ENCODE data around the gene LRRC32.
"Not testable (repeated sequence)": the region's sequence is repeated elsewhere in the genome, so short reads cannot be mapped to it uniquely, and the experiment has no call there.

The LRRC32 gene

GRCh38 chr11:76643711-76644110, 26.8 kb downstream of the LRRC32 start:
- H2AK5ac ChIP-seq (ENCODE audit: low read length, severe bottlenecking); H3K4me3 ChIP-seq (ENCODE audit: insufficient read depth in 1 of 2, low read depth in 1 of 2, low read length in 2 of 2); H3K4me1 ChIP-seq (ENCODE audit: control insufficient read depth, insufficient read depth, low read depth, low read length); H2BK120ac ChIP-seq (ENCODE audit: low read depth, low read length); H3K23ac ChIP-seq (ENCODE audit: low read length in 2 of 2); H2BK5ac ChIP-seq (ENCODE audit: low read depth, low read length, poor library complexity, severe bottlenecking); H3K4me2 ChIP-seq (ENCODE audit: low read length, poor library complexity, severe bottlenecking); H3K9me3 ChIP-seq (ENCODE audit: control insufficient read depth, low read length); H3K36me3 ChIP-seq (ENCODE audit: control insufficient read depth in 1 of 2, insufficient read depth in 2 of 2, low read depth in 1 of 2, low read length in 2 of 2); H2BK12ac ChIP-seq (ENCODE audit: low read length in 2 of 2); H3K14ac ChIP-seq (ENCODE audit: low read length in 2 of 2); H3K18ac ChIP-seq (ENCODE audit: low read depth in 1 of 2, low read length in 2 of 2); H3K4ac ChIP-seq (ENCODE audit: low read depth in 1 of 2, low read length in 2 of 2); H2BK15ac ChIP-seq (ENCODE audit: low read depth, poor library complexity, severe bottlenecking); H3K27ac ChIP-seq (ENCODE audit: low read length, poor library complexity, severe bottlenecking); H4K91ac ChIP-seq (ENCODE audit: low read length); DNase-seq; H3K79me1 ChIP-seq (replicated peaks; ENCODE audit: low read length, poor library complexity, severe bottlenecking); H3K9ac ChIP-seq (ENCODE audit: low read length); H4K8ac ChIP-seq (ENCODE audit: low read length); H2AFZ ChIP-seq (ENCODE audit: low read depth, low read length): not testable (repeated sequence)
- H3K27me3 ChIP-seq (ENCODE audit: control insufficient read depth in 1 of 2, insufficient read depth in 1 of 2, low read length in 2 of 2) = peaks cover 0 to 27% of the 10 kb centered on the region in 2 experiments
- 100% methylated on average over 2 of the region's 3 CpGs for WGBS

- Histone ChIP-seq H3K4me1 (ENCODE audit: control insufficient read depth, insufficient read depth, low read depth, low read length) (no peaks in the 10 kb centered on the region), H3K9ac (ENCODE audit: low read length) (no peak overlapping the region), H3K18ac (ENCODE audit: low read depth in 1 of 2, low read length in 2 of 2) (no peak overlapping the region), H4K91ac (ENCODE audit: low read length) (no peak overlapping the region), H2AFZ (ENCODE audit: low read depth, low read length) (no peak overlapping the region), H3K23ac (ENCODE audit: low read length in 2 of 2) (no peak overlapping the region), H3K14ac (ENCODE audit: low read length in 2 of 2) (no peak overlapping the region), H4K8ac (ENCODE audit: low read length) (no peak overlapping the region), H3K4ac (ENCODE audit: low read depth in 1 of 2, low read length in 2 of 2) (no peak overlapping the region), H2BK15ac (ENCODE audit: low read depth, poor library complexity, severe bottlenecking) (no peak overlapping the region), H3K27ac (ENCODE audit: low read length, poor library complexity, severe bottlenecking) (no peak overlapping the region), H2BK120ac (ENCODE audit: low read depth, low read length) (no peak overlapping the region), H3K9me3 (ENCODE audit: control insufficient read depth, low read length) (peaks cover 4% of the 10 kb centered on the region), H2AK5ac (ENCODE audit: low read length, severe bottlenecking) (no peak overlapping the region), H2BK12ac (ENCODE audit: low read length in 2 of 2) (no peak overlapping the region), H3K4me2 (ENCODE audit: low read length, poor library complexity, severe bottlenecking) (no peak overlapping the region), H2BK5ac (ENCODE audit: low read depth, low read length, poor library complexity, severe bottlenecking) (no peak overlapping the region), H3K79me1 (replicated peaks; ENCODE audit: low read length, poor library complexity, severe bottlenecking) (no peaks in the 10 kb centered on the region), H3K36me3 (ENCODE audit: control insufficient read depth in 1 of 2, insufficient read depth in 2 of 2, low read depth in 1 of 2, low read length in 2 of 2) (no peaks in the 10 kb centered on the region), H3K4me3 (ENCODE audit: insufficient read depth in 1 of 2, low read depth in 1 of 2, low read length in 2 of 2) (no peak overlapping the region), H3K27me3 (ENCODE audit: control insufficient read depth in 1 of 2, insufficient read depth in 1 of 2, low read length in 2 of 2) (peaks cover 0 to 25% of the 10 kb centered on the region in 2 experiments)
- no peak for DNase-seq
- 72% methylated on average over 4 of the region's 8 CpGs for WGBS
Observed at GRCh38 chr11:76642341-76642740, 28.2 kb downstream of the LRRC32 start.

- no peak overlapping the region for H3K4me2 ChIP-seq (ENCODE audit: low read length, poor library complexity, severe bottlenecking)
- H3K27me3 ChIP-seq (ENCODE audit: control insufficient read depth in 1 of 2, insufficient read depth in 1 of 2, low read length in 2 of 2) = peaks cover 0 to 25% of the 10 kb centered on the region in 2 experiments
- no peak for DNase-seq
- no peaks in the 10 kb centered on the region for H3K36me3 ChIP-seq (ENCODE audit: control insufficient read depth in 1 of 2, insufficient read depth in 2 of 2, low read depth in 1 of 2, low read length in 2 of 2)
- H2AK5ac ChIP-seq (ENCODE audit: low read length, severe bottlenecking) = no peak overlapping the region
- H2BK12ac ChIP-seq (ENCODE audit: low read length in 2 of 2) = no peak overlapping the region
- no peak overlapping the region for H2BK5ac ChIP-seq (ENCODE audit: low read depth, low read length, poor library complexity, severe bottlenecking)
- WGBS = 94% methylated on average over 4 of the region's 4 CpGs
- no peak overlapping the region for H3K4ac ChIP-seq (ENCODE audit: low read depth in 1 of 2, low read length in 2 of 2)
- H3K4me1 ChIP-seq (ENCODE audit: control insufficient read depth, insufficient read depth, low read depth, low read length) = no peaks in the 10 kb centered on the region
- H2AFZ ChIP-seq (ENCODE audit: low read depth, low read length) = no peak overlapping the region
- H3K9me3 ChIP-seq (ENCODE audit: control insufficient read depth, low read length) = no peaks in the 10 kb centered on the region
- no peak overlapping the region for H4K91ac ChIP-seq (ENCODE audit: low read length)
- H3K27ac ChIP-seq (ENCODE audit: low read length, poor library complexity, severe bottlenecking) = no peak overlapping the region
- H2BK120ac ChIP-seq (ENCODE audit: low read depth, low read length) = no peak overlapping the region
- no peaks in the 10 kb centered on the region for H3K79me1 ChIP-seq (replicated peaks; ENCODE audit: low read length, poor library complexity, severe bottlenecking)
- no peak overlapping the region for H3K14ac ChIP-seq (ENCODE audit: low read length in 2 of 2)
- H3K23ac ChIP-seq (ENCODE audit: low read length in 2 of 2) = no peak overlapping the region
- H4K8ac ChIP-seq (ENCODE audit: low read length) = no peak overlapping the region
- H3K9ac ChIP-seq (ENCODE audit: low read length) = no peak overlapping the region
- no peak overlapping the region for H3K18ac ChIP-seq (ENCODE audit: low read depth in 1 of 2, low read length in 2 of 2)
- no peak overlapping the region for H2BK15ac ChIP-seq (ENCODE audit: low read depth, poor library complexity, severe bottlenecking)
- H3K4me3 ChIP-seq (ENCODE audit: insufficient read depth in 1 of 2, low read depth in 1 of 2, low read length in 2 of 2) = no peak overlapping the region
Observed at GRCh38 chr11:76641905-76642304, 28.6 kb downstream of the LRRC32 start.

- no peaks in the 10 kb centered on the region for H3K4me1 ChIP-seq (ENCODE audit: control insufficient read depth, insufficient read depth, low read depth, low read length)
- no peak overlapping the region for H3K4me2 ChIP-seq (ENCODE audit: low read length, poor library complexity, severe bottlenecking)
- no peak overlapping the region for H3K4me3 ChIP-seq (ENCODE audit: insufficient read depth in 1 of 2, low read depth in 1 of 2, low read length in 2 of 2)
- H3K36me3 ChIP-seq (ENCODE audit: control insufficient read depth in 1 of 2, insufficient read depth in 2 of 2, low read depth in 1 of 2, low read length in 2 of 2) = no peaks in the 10 kb centered on the region
- peaks cover 0 to 33% of the 10 kb centered on the region in 2 experiments for H3K27me3 ChIP-seq (ENCODE audit: control insufficient read depth in 1 of 2, insufficient read depth in 1 of 2, low read length in 2 of 2)
- H3K4ac ChIP-seq (ENCODE audit: low read depth in 1 of 2, low read length in 2 of 2) = no peak overlapping the region
- no peak overlapping the region for H4K91ac ChIP-seq (ENCODE audit: low read length)
- no peak for DNase-seq
- H4K8ac ChIP-seq (ENCODE audit: low read length) = no peak overlapping the region
- H3K18ac ChIP-seq (ENCODE audit: low read depth in 1 of 2, low read length in 2 of 2) = no peak overlapping the region
- H3K9ac ChIP-seq (ENCODE audit: low read length) = no peak overlapping the region
- no peaks in the 10 kb centered on the region for H3K79me1 ChIP-seq (replicated peaks; ENCODE audit: low read length, poor library complexity, severe bottlenecking)
- H3K23ac ChIP-seq (ENCODE audit: low read length in 2 of 2) = peak overlapping the region in 1 of 2 experiments; percentile 46
- H2BK15ac ChIP-seq (ENCODE audit: low read depth, poor library complexity, severe bottlenecking) = no peak overlapping the region
- H2AFZ ChIP-seq (ENCODE audit: low read depth, low read length) = no peak overlapping the region
- no peak overlapping the region for H2BK12ac ChIP-seq (ENCODE audit: low read length in 2 of 2)
- no peak overlapping the region for H2AK5ac ChIP-seq (ENCODE audit: low read length, severe bottlenecking)
- H2BK5ac ChIP-seq (ENCODE audit: low read depth, low read length, poor library complexity, severe bottlenecking) = no peak overlapping the region
- no peak overlapping the region for H3K14ac ChIP-seq (ENCODE audit: low read length in 2 of 2)
- H3K27ac ChIP-seq (ENCODE audit: low read length, poor library complexity, severe bottlenecking) = no peak overlapping the region
- WGBS = 83% methylated on average over 4 of the region's 5 CpGs
- no peaks in the 10 kb centered on the region for H3K9me3 ChIP-seq (ENCODE audit: control insufficient read depth, low read length)
- no peak overlapping the region for H2BK120ac ChIP-seq (ENCODE audit: low read depth, low read length)
Observed at GRCh38 chr11:76640501-76640900, 30.0 kb downstream of the LRRC32 start.

All from mesenchymal stem cell (in vitro differentiated cells and primary cell).